Activated naive CD4-positive, alpha-beta T cell treated with anti-CD3 and anti-CD28 coated beads for 36 hours (primary cell): ENCODE results near the gene ZPR1. TPM values are rescaled to one million over a fixed set of nuclear protein-coding genes. Genes with fewer than 3 reads are reported as not detected.
"Not testable (repeated sequence)": the region's sequence is repeated elsewhere in the genome, so short reads cannot be mapped to it uniquely, and the experiment has no call there.

Source experiments
- CTCF ChIA-PET: fragments of 350-600 bp; sonication (Branson Sonifier 250); formaldehyde crosslinking; loops from one replicate; lab custom pipeline; 2021; ENCODE audit warnings: antibody characterized with exemption; lab: Charles Lee
- DNase-seq: peaks from one replicate; pipeline ENCODE4 v3.0.0-alpha.2; 2020
- H3K27ac Mint-ChIP-seq: one replicate; pipeline ENCODE4 v1.8.0; 2021; ENCODE audit warnings: mild to moderate bottlenecking, mixed read lengths
- H3K27me3 Mint-ChIP-seq: one replicate; pipeline ENCODE4 v1.8.0; 2021; ENCODE audit warnings: low read depth, mixed read lengths
- H3K36me3 Mint-ChIP-seq: one replicate; pipeline ENCODE4 v1.8.0; 2021; ENCODE audit warnings: low read depth, mixed read lengths
- H3K4me1 Mint-ChIP-seq: one replicate; pipeline ENCODE4 v1.8.0; 2021; ENCODE audit warnings: low read depth, mixed read lengths
- H3K4me3 Mint-ChIP-seq: one replicate; pipeline ENCODE4 v1.8.0; 2021; ENCODE audit warnings: mild to moderate bottlenecking, moderate library complexity, mixed read lengths
- H3K9me3 Mint-ChIP-seq: one replicate; pipeline ENCODE4 v1.8.0; 2021; ENCODE audit warnings: mixed read lengths
- intact Hi-C: fragments of 100-400 bp; cut with micrococcal nuclease; formaldehyde crosslinking; loops from one replicate; pipeline ENCODE4 v1.15.1; 2023
- total RNA-seq, 2 experiments: library from RNA; stranded (reverse); gene quantifications; one replicate each; pipeline ENCODE4 v1.2.3, GENCODE V29; 2021

The ZPR1 gene
- total RNA-seq, 2 experiments from 2014 or later, result 87.2 to 87.8 TPM

GRCh38 chr11:116821050-116821918, 33.5 kb upstream of the ZPR1 start:
- no peak overlapping the region for H3K27ac Mint-ChIP-seq
- H3K9me3 Mint-ChIP-seq, result no peaks in the 10 kb centered on the region
- CTCF ChIA-PET, result interaction anchor here (1.0 to 1.8 kb wide), 2 partner anchors 28 to 30 kb away, joined by 3 to 4 read pairs; partner anchors contain the start of gene APOA5
- DNase-seq, result no peak
- no peak overlapping the region for H3K4me3 Mint-ChIP-seq
- no peaks in the 10 kb centered on the region for H3K4me1 Mint-ChIP-seq
- intact Hi-C loops, result no loop called here
- no peaks in the 10 kb centered on the region for H3K36me3 Mint-ChIP-seq
- H3K27me3 Mint-ChIP-seq, result no peaks in the 10 kb centered on the region

- no peaks in the 10 kb centered on the region for H3K36me3 Mint-ChIP-seq
- CTCF ChIA-PET, result no interaction called here
- no peak for DNase-seq
- H3K4me1 Mint-ChIP-seq, result no peaks in the 10 kb centered on the region
- H3K27me3 Mint-ChIP-seq, result no peaks in the 10 kb centered on the region
- no peak overlapping the region for H3K27ac Mint-ChIP-seq
- intact Hi-C loops, result no loop called here
- H3K4me3 Mint-ChIP-seq, result no peak overlapping the region
- no peaks in the 10 kb centered on the region for H3K9me3 Mint-ChIP-seq
These were observed 31.2 kb upstream of the ZPR1 start for GRCh38 chr11:116819049-116819448.

- intact Hi-C loops, result no loop called here
- CTCF ChIA-PET, result no interaction called here
- no peaks in the 10 kb centered on the region for H3K27me3 Mint-ChIP-seq
- H3K4me1 Mint-ChIP-seq, result no peaks in the 10 kb centered on the region
- no peaks in the 10 kb centered on the region for H3K9me3 Mint-ChIP-seq
- no peak for DNase-seq
- no peaks in the 10 kb centered on the region for H3K36me3 Mint-ChIP-seq
- no peak overlapping the region for H3K4me3 Mint-ChIP-seq
- no peak overlapping the region for H3K27ac Mint-ChIP-seq
These were observed 26.7 kb upstream of the ZPR1 start for GRCh38 chr11:116814502-116814901.

GRCh38 chr11:116813781-116814471, 26.1 kb upstream of the ZPR1 start:
- CTCF ChIA-PET, result interaction anchor here (1.2 to 2.0 kb wide), 3 partner anchors 9 to 22 kb away, joined by 3 to 8 read pairs (median 4); partner anchors contain the start of genes APOA4 and APOA5
- Mint-ChIP-seq H3K27me3 (no peaks in the 10 kb centered on the region), H3K9me3 (no peaks in the 10 kb centered on the region), H3K4me3 (no peak overlapping the region), H3K4me1 (no peaks in the 10 kb centered on the region), H3K27ac (no peak overlapping the region), H3K36me3 (no peaks in the 10 kb centered on the region)
- intact Hi-C loops, result no loop called here
- no peak for DNase-seq

- Mint-ChIP-seq H3K4me3 (no peak overlapping the region), H3K4me1 (no peaks in the 10 kb centered on the region), H3K36me3 (no peaks in the 10 kb centered on the region), H3K27me3 (no peaks in the 10 kb centered on the region), H3K9me3 (no peaks in the 10 kb centered on the region), H3K27ac (no peak overlapping the region)
- DNase-seq, result no peak
- CTCF ChIA-PET, result interaction anchor here (0.9 to 2.0 kb wide), 8 partner anchors 10 to 70 kb away, joined by 3 to 8 read pairs (median 3); partner anchors contain the start of genes APOA4, APOA5, APOC3 and ZPR1
- intact Hi-C loops, result no loop called here
These were observed 25.3 kb upstream of the ZPR1 start for GRCh38 chr11:116813170-116813569.

- H3K4me1 Mint-ChIP-seq, result no peaks in the 10 kb centered on the region
- CTCF ChIA-PET, result interaction anchor here (0.9 to 2.0 kb wide), 3 partner anchors 19 to 26 kb away, joined by 3 to 8 read pairs (median 4); no protein-coding TSS in a partner anchor
- no peak for DNase-seq
- no peaks in the 10 kb centered on the region for H3K27me3 Mint-ChIP-seq
- H3K9me3 Mint-ChIP-seq, result no peaks in the 10 kb centered on the region
- no peak overlapping the region for H3K27ac Mint-ChIP-seq
- H3K36me3 Mint-ChIP-seq, result no peaks in the 10 kb centered on the region
- intact Hi-C loops, result no loop called here
- H3K4me3 Mint-ChIP-seq, result no peak overlapping the region
These were observed 24.3 kb upstream of the ZPR1 start for GRCh38 chr11:116812109-116812508.

- Mint-ChIP-seq H3K9me3 (no peaks in the 10 kb centered on the region), H3K4me3 (no peak overlapping the region), H3K36me3 (no peaks in the 10 kb centered on the region), H3K4me1 (no peaks in the 10 kb centered on the region), H3K27ac (no peak overlapping the region), H3K27me3 (no peaks in the 10 kb centered on the region)
- intact Hi-C loops, result no loop called here
- DNase-seq, result no peak
- CTCF ChIA-PET, result interaction anchor here (1.4 to 1.5 kb wide), 2 partner anchors 18 to 24 kb away, joined by 4 read pairs; no protein-coding TSS in a partner anchor
These were observed 23.4 kb upstream of the ZPR1 start for GRCh38 chr11:116811194-116811593.

GRCh38 chr11:116808262-116809175, 20.7 kb upstream of the ZPR1 start:
- no peaks in the 10 kb centered on the region for H3K9me3 Mint-ChIP-seq
- no peak overlapping the region for H3K4me3 Mint-ChIP-seq
- H3K4me1 Mint-ChIP-seq, result no peaks in the 10 kb centered on the region
- DNase-seq, result no peak
- H3K27ac Mint-ChIP-seq, result no peak overlapping the region
- H3K36me3 Mint-ChIP-seq, result no peaks in the 10 kb centered on the region
- intact Hi-C loops, result no loop called here
- CTCF ChIA-PET, result interaction anchor here (2.6 kb wide), 1 partner anchor 17 kb away, joined by 11 read pairs; the partner anchor contains the start of gene APOA5
- no peaks in the 10 kb centered on the region for H3K27me3 Mint-ChIP-seq

GRCh38 chr11:116807601-116808261, 19.9 kb upstream of the ZPR1 start:
- Mint-ChIP-seq H3K4me3 (no peak overlapping the region), H3K27ac (no peak overlapping the region)

GRCh38 chr11:116804001-116804400, 16.2 kb upstream of the ZPR1 start:
- no peaks in the 10 kb centered on the region for H3K9me3 Mint-ChIP-seq
- no peak for DNase-seq
- no peaks in the 10 kb centered on the region for H3K36me3 Mint-ChIP-seq
- H3K4me3 Mint-ChIP-seq, result no peak overlapping the region
- H3K4me1 Mint-ChIP-seq, result no peaks in the 10 kb centered on the region
- CTCF ChIA-PET, result no interaction called here
- H3K27ac Mint-ChIP-seq, result no peak overlapping the region
- peaks cover 2% of the 10 kb centered on the region for H3K27me3 Mint-ChIP-seq
- intact Hi-C loops, result no loop called here

More at GRCh38 chr11:116807601-116808261, 19.9 kb upstream of the ZPR1 start:
- Mint-ChIP-seq H3K9me3 (no peaks in the 10 kb centered on the region), H3K27me3 (no peaks in the 10 kb centered on the region), H3K4me1 (no peaks in the 10 kb centered on the region), H3K36me3 (no peaks in the 10 kb centered on the region)
- DNase-seq, result no peak
- intact Hi-C loops, result no loop called here
- CTCF ChIA-PET, result interaction anchor here (2.6 kb wide), 1 partner anchor 17 kb away, joined by 11 read pairs; the partner anchor contains the start of gene APOA5

- DNase-seq, H3K9me3 Mint-ChIP-seq, H3K27me3 Mint-ChIP-seq, H3K36me3 Mint-ChIP-seq, intact Hi-C loops, H3K4me3 Mint-ChIP-seq, H3K4me1 Mint-ChIP-seq, H3K27ac Mint-ChIP-seq: not testable (repeated sequence)
- CTCF ChIA-PET, result interaction anchor here (0.7 to 1.3 kb wide), 2 partner anchors 10 to 12 kb away, joined by 3 to 4 read pairs; partner anchors contain the start of gene APOA5
These were observed 13.8 kb upstream of the ZPR1 start for GRCh38 chr11:116801662-116802061.
